SK-N-SH (cell line): Measurements from ENCODE around the gene SSTR4.

Experiments used
- EP300 ChIP-seq, 2 experiments: IDR thresholded peaks; 2 replicates each; pipeline versions ENCODE4 v1.4.0 to v1.6.1; 2012; ENCODE audit warnings: borderline replicate concordance in 1 of 2, low read depth in 1 of 2, low read length in 1 of 2
- GABPA ChIP-seq: IDR thresholded peaks from 2 replicates; pipeline ENCODE4 v1.4.0; 2012; ENCODE audit warnings: low read depth, mild to moderate bottlenecking
- GATA2 ChIP-seq: sonication (generic); formaldehyde crosslinking; IDR thresholded peaks from 2 replicates; pipeline ENCODE4 v1.5.0; 2020; ENCODE audit warnings: mild to moderate bottlenecking, missing genetic modification reagents
- NFIC ChIP-seq: IDR thresholded peaks from 2 replicates; pipeline ENCODE4 v1.4.0; 2012; ENCODE audit warnings: borderline replicate concordance
- POLR2AphosphoS5 ChIP-seq: IDR thresholded peaks from 2 replicates; pipeline ENCODE4 v1.6.1; 2012; ENCODE audit warnings: low read depth, low read length
- RAD21 ChIP-seq: IDR thresholded peaks from 2 replicates; pipeline ENCODE4 v1.6.1; 2012; ENCODE audit warnings: mild to moderate bottlenecking, low read length
- RXRA ChIP-seq: IDR thresholded peaks from 2 replicates; pipeline ENCODE4 v1.4.0; 2012; ENCODE audit warnings: low read depth, mild to moderate bottlenecking, borderline replicate concordance
- TAF1 ChIP-seq: IDR thresholded peaks from 2 replicates; pipeline ENCODE4 v1.6.1; 2012; ENCODE audit warnings: low read depth, mild to moderate bottlenecking, low read length, moderate library complexity, borderline replicate concordance
- TF ChIP-seq, protein P1 (sequence below): fragments of 200-600 bp; sonication (generic); IDR thresholded peaks from 2 replicates; pipeline ENCODE4 v1.6.1; 2017; ENCODE audit warnings: antibody characterized with exemption, mild to moderate bottlenecking, moderate library complexity
- TF ChIP-seq, protein P2 (sequence below): fragments of 150-350 bp; IDR thresholded peaks from 2 replicates; pipeline ENCODE4 v1.6.1; 2017; ENCODE audit warnings: antibody characterized with exemption, low read length, low read depth, borderline replicate concordance

DNA sequence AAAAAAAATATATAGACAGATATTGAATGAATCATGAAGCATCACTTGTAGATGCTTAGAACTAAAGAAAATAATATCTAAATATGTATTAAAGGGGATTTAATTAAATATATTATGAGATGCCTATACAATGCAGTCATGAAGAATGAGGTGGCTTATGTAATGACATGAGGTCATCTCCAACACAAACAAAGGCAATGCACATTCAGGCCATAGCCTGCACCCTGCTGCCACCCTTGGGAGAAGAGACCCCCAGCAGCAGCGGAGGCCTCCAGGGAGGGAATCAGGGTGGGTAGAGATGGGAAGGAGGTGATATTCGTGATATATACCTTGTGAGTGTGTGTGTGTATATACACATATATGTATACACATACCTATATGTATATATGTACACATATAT is 26.4 kb upstream of the SSTR4 start:
- no peak for TF ChIP-seq GABPA
- TF ChIP-seq TAF1, result no peak
- TF ChIP-seq, protein P1, sequence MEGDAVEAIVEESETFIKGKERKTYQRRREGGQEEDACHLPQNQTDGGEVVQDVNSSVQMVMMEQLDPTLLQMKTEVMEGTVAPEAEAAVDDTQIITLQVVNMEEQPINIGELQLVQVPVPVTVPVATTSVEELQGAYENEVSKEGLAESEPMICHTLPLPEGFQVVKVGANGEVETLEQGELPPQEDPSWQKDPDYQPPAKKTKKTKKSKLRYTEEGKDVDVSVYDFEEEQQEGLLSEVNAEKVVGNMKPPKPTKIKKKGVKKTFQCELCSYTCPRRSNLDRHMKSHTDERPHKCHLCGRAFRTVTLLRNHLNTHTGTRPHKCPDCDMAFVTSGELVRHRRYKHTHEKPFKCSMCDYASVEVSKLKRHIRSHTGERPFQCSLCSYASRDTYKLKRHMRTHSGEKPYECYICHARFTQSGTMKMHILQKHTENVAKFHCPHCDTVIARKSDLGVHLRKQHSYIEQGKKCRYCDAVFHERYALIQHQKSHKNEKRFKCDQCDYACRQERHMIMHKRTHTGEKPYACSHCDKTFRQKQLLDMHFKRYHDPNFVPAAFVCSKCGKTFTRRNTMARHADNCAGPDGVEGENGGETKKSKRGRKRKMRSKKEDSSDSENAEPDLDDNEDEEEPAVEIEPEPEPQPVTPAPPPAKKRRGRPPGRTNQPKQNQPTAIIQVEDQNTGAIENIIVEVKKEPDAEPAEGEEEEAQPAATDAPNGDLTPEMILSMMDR, result no peak
- no peak for TF ChIP-seq RAD21
- no peak for TF ChIP-seq POLR2AphosphoS5
- TF ChIP-seq GATA2 (CRISPR knock-in tag), result no peak
- no peak for TF ChIP-seq RXRA
- TF ChIP-seq NFIC, result no peak
- TF ChIP-seq, protein P2, sequence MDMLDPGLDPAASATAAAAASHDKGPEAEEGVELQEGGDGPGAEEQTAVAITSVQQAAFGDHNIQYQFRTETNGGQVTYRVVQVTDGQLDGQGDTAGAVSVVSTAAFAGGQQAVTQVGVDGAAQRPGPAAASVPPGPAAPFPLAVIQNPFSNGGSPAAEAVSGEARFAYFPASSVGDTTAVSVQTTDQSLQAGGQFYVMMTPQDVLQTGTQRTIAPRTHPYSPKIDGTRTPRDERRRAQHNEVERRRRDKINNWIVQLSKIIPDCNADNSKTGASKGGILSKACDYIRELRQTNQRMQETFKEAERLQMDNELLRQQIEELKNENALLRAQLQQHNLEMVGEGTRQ, result no peak
- no peak for TF ChIP-seq EP300 (IDR thresholded peaks at IDR 0.05; ENCODE audit: borderline replicate concordance in 1 of 2, low read depth in 1 of 2, low read length in 1 of 2)
